OCI-LY3 (cell line): ENCODE results near the gene PTPN3.

Experiments
- H2AFZ ChIP-seq: fragments of 200-600, 300-600 bp; shearing (Covaris generic); 2 replicates; pipeline ENCODE4 v1.6.0; 2014; ENCODE audit warnings: antibody characterized with exemption, low read depth, low read length
- H3K27ac ChIP-seq: fragments of 200-600, 300-600 bp; sonication (generic); 2 replicates; pipeline ENCODE4 v1.5.1; 2014; ENCODE audit warnings: mild to moderate bottlenecking, low read length, moderate library complexity, mixed read lengths
- H3K27me3 ChIP-seq: fragments of 200-600, 300-600 bp; sonication (generic); 2 replicates; pipeline ENCODE4 v1.6.1; 2014; ENCODE audit warnings: low read depth, low read length, mixed read lengths
- H3K36me3 ChIP-seq: fragments of 200-600, 300-600 bp; sonication (generic); replicated peaks from 2 replicates; pipeline ENCODE3; 2014; ENCODE audit warnings: low read depth, low read length, mixed read lengths
- H3K4me1 ChIP-seq: fragments of 300-600, 200-600 bp; sonication (generic); 2 replicates; pipeline ENCODE4 v1.6.1; 2014; ENCODE audit warnings: low read length, mixed read lengths
- H3K4me2 ChIP-seq: fragments of 200-600, 300-600 bp; sonication (generic); 2 replicates; pipeline ENCODE4 v1.6.1; 2014; ENCODE audit warnings: low read length, mixed read lengths
- H3K4me3 ChIP-seq: fragments of 300-600, 200-600 bp; sonication (generic); 2 replicates; pipeline ENCODE4 v1.5.1; 2014; ENCODE audit warnings: antibody characterized with exemption, mild to moderate bottlenecking, low read length, moderate library complexity
- H3K79me2 ChIP-seq: fragments of 300-600, 200-600 bp; shearing (Covaris generic); 2 replicates; pipeline ENCODE4 v1.6.1; 2014; ENCODE audit warnings: mild to moderate bottlenecking, low read length, mixed read lengths
- H3K9ac ChIP-seq: fragments of 300-600, 200-600 bp; shearing (Covaris generic); 2 replicates; pipeline ENCODE4 v1.6.0; 2014; ENCODE audit warnings: mild to moderate bottlenecking, low read length, moderate library complexity
- H3K9me3 ChIP-seq: fragments of 200-600, 300-600 bp; shearing (Covaris generic); 2 replicates; pipeline ENCODE4 v1.6.1; 2014; ENCODE audit warnings: low read length, mixed read lengths; ENCODE audit not compliant: insufficient read depth
- H4K20me1 ChIP-seq: fragments of 200-600, 300-600 bp; sonication (generic); 2 replicates; pipeline ENCODE4 v1.6.1; 2016; ENCODE audit warnings: low read length, mixed read lengths; ENCODE audit not compliant: insufficient read depth
- EZH2phosphoT487 ChIP-seq: fragments of 200-600 bp; shearing (Covaris generic); IDR thresholded peaks from 2 replicates; pipeline ENCODE4 v1.6.1; 2018; ENCODE audit warnings: antibody characterized with exemption, mixed run types, low read depth
- TF ChIP-seq, protein P1 (sequence below): fragments of 200-600, 300-600 bp; sonication (generic); IDR thresholded peaks from 2 replicates; pipeline ENCODE4 v1.5.1; 2014; ENCODE audit warnings: antibody characterized with exemption, low read length, low read depth

PTPN3 gene

DNA sequence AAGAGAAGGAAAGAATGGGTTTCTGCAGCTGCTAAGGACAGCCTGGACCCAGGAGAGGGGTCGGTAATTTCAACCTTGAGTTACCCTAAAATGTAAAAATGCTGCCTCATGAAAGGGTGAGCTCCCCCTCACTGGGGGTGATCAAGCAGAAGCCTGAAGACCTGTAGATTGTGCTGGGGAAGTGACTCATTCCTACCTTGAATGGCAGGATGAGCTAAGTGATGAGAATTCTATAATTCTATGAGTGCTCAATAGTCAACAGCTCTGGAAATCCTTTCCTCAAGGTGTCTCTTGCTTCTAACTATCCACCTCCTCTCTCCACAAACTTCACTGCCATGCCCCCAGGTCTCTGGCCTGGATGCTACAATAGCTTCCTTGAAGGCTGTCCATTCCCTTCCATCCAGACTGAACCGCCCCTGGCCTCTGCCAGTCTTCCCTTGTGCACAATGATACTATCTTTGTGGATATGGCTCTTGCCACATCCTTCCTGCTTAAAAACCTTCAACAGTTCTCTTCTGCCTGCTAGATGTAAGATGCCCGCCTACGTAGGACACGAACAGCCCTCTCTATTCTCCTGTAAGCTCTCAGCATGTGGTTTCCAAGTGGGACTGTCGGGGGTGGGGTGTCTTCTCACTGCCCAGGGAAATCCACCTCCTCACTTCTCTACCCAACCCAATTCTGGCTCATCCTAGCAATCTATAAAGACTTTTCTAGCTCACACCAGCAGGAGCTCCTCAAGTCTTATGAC, 50.6 kb downstream of the PTPN3 start:
- Histone ChIP-seq H2AFZ (no peak overlapping the region), H3K9ac (no peak overlapping the region), H3K4me3 (no peak overlapping the region), H3K79me2 (no peaks in the 10 kb centered on the region), H3K27me3 (peaks cover 31% of the 10 kb centered on the region), H3K4me2 (no peak overlapping the region), H3K4me1 (0 out of 2 replicates have a peak, but pooled peaks cover 4% of the 10 kb centered on the region), H3K27ac (no peak overlapping the region), H3K9me3 (no peaks in the 10 kb centered on the region), H4K20me1 (no peaks in the 10 kb centered on the region), H3K36me3 (no peaks in the 10 kb centered on the region)
- TF ChIP-seq, protein P1, sequence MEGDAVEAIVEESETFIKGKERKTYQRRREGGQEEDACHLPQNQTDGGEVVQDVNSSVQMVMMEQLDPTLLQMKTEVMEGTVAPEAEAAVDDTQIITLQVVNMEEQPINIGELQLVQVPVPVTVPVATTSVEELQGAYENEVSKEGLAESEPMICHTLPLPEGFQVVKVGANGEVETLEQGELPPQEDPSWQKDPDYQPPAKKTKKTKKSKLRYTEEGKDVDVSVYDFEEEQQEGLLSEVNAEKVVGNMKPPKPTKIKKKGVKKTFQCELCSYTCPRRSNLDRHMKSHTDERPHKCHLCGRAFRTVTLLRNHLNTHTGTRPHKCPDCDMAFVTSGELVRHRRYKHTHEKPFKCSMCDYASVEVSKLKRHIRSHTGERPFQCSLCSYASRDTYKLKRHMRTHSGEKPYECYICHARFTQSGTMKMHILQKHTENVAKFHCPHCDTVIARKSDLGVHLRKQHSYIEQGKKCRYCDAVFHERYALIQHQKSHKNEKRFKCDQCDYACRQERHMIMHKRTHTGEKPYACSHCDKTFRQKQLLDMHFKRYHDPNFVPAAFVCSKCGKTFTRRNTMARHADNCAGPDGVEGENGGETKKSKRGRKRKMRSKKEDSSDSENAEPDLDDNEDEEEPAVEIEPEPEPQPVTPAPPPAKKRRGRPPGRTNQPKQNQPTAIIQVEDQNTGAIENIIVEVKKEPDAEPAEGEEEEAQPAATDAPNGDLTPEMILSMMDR, result no peak
- TF ChIP-seq EZH2phosphoT487, result no peak

GRCh38 chr9:109444771-109445320, 53.3 kb downstream of the PTPN3 start:
- Histone ChIP-seq H4K20me1 (no peaks in the 10 kb centered on the region), H3K4me3 (no peak overlapping the region), H3K4me1 (peaks cover 17% of the 10 kb centered on the region), H3K27me3 (peaks cover 29% of the 10 kb centered on the region), H3K9me3 (no peaks in the 10 kb centered on the region), H3K27ac (no peak overlapping the region), H2AFZ (no peak overlapping the region), H3K9ac (no peak overlapping the region), H3K79me2 (no peaks in the 10 kb centered on the region), H3K4me2 (no peak overlapping the region), H3K36me3 (no peaks in the 10 kb centered on the region)
- TF ChIP-seq EZH2phosphoT487, result no peak
- TF ChIP-seq, protein P1, result no peak

- Histone ChIP-seq H3K27me3 (peaks cover 46% of the 10 kb centered on the region), H3K4me2 (no peak overlapping the region), H3K9me3 (no peaks in the 10 kb centered on the region), H3K4me3 (no peak overlapping the region), H3K36me3 (no peaks in the 10 kb centered on the region), H3K27ac (no peak overlapping the region), H2AFZ (no peak overlapping the region), H3K79me2 (no peaks in the 10 kb centered on the region), H3K4me1 (peaks cover 27% of the 10 kb centered on the region), H3K9ac (no peak overlapping the region), H4K20me1 (no peaks in the 10 kb centered on the region)
- TF ChIP-seq, protein P1, result no peak
- TF ChIP-seq EZH2phosphoT487, result no peak
Observed at GRCh38 chr9:109442716-109443115, 55.4 kb downstream of the PTPN3 start.

- peak overlapping the region; percentile 27; the same call in 1 of the 2 replicates for H3K4me3 ChIP-seq
- no peaks in the 10 kb centered on the region for H3K79me2 ChIP-seq
- H3K9me3 ChIP-seq, result no peaks in the 10 kb centered on the region
- H3K27me3 ChIP-seq, result peaks cover 59% of the 10 kb centered on the region
- peaks cover 27% of the 10 kb centered on the region for H3K4me1 ChIP-seq
- H3K27ac ChIP-seq, result no peak overlapping the region
- no peak overlapping the region for H2AFZ ChIP-seq
- TF ChIP-seq EZH2phosphoT487, result no peak
- TF ChIP-seq, protein P1, result peak; percentile 32
- H4K20me1 ChIP-seq, result no peaks in the 10 kb centered on the region
- no peaks in the 10 kb centered on the region for H3K36me3 ChIP-seq
- H3K9ac ChIP-seq, result no peak overlapping the region
- H3K4me2 ChIP-seq, result peak overlapping the region; percentile 69
Observed at GRCh38 chr9:109441296-109441695, 56.8 kb downstream of the PTPN3 start.
